DND-41 (cell line): ENCODE results near the gene MBTPS1.

Experiments
- EZH2 ChIP-seq: IDR thresholded peaks from 3 replicates; pipeline ENCODE4 v1.6.1; 2012; ENCODE audit warnings: borderline replicate concordance, low read depth, mild to moderate bottlenecking, moderate library complexity, low read length, inconsistent platforms; ENCODE audit not compliant: severe bottlenecking
- TF ChIP-seq, protein P1 (sequence below): IDR thresholded peaks from 2 replicates; pipeline ENCODE4 v1.5.1; 2012; ENCODE audit warnings: borderline replicate concordance, low read length, moderate library complexity, mild to moderate bottlenecking; ENCODE audit not compliant: poor library complexity, severe bottlenecking; ENCODE audit errors: extremely low read depth

DNA sequence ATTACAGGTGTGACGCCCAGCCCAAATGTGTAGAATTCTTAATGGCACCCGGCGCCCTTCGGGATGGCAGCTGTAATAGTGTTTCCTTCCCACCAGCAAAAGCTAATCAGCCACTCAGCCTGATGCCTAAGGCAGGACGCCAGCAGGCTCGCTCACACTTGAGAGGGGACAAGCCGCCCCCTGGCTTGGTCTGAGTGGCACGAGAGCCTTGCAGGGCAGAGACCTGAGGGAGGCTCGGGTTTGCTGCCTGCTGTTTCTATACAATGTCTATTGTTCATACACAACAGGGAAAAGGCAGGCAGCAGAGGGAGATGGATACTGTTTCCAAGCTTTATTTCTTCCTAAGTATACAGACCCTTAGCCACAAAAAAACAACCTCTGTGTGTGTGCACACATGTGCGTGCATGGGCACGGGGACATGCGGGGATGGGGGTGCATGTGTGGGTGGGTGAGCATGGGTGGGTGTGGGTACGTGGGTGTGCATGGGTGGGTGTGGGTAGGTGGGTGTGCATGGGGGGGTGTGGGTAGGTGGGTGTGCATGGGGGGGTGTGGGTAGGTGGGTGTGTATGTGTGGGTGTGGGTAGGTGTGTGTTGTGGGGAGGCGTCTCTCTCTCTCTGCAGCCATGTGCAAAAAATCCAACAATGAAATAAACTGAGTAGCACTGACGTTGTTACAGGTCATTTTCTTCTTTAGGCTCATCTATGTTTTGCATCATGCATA is 84.1 kb downstream of the MBTPS1 start:
- TF ChIP-seq, protein P1, sequence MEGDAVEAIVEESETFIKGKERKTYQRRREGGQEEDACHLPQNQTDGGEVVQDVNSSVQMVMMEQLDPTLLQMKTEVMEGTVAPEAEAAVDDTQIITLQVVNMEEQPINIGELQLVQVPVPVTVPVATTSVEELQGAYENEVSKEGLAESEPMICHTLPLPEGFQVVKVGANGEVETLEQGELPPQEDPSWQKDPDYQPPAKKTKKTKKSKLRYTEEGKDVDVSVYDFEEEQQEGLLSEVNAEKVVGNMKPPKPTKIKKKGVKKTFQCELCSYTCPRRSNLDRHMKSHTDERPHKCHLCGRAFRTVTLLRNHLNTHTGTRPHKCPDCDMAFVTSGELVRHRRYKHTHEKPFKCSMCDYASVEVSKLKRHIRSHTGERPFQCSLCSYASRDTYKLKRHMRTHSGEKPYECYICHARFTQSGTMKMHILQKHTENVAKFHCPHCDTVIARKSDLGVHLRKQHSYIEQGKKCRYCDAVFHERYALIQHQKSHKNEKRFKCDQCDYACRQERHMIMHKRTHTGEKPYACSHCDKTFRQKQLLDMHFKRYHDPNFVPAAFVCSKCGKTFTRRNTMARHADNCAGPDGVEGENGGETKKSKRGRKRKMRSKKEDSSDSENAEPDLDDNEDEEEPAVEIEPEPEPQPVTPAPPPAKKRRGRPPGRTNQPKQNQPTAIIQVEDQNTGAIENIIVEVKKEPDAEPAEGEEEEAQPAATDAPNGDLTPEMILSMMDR = no peak
- no peak for TF ChIP-seq EZH2
